ENCODE data around the gene NLRP5. TPM values are rescaled to one million over a fixed set of nuclear protein-coding genes. Genes with fewer than 3 reads are reported as not detected.

NLRP5 gene
- total and polyA plus RNA-seq, 2 of the 4 experiments (the other 2 are of a cell fraction), result not detected

GRCh38 chr19:55993492-55993891 lies 6.9 kb downstream of the NLRP5 start:
- WGBS, 2 experiments (ENCODE audit: extremely low coverage in 2 of 2, insufficient read length in 1 of 2), result no CpG with 5 or more reads among the region's 1 CpG
- no peak overlapping the region for H3K4me3 ChIP-seq (ENCODE audit: insufficient read depth, low read depth, low read length)
- no peak overlapping the region for H3K27ac ChIP-seq (ENCODE audit: insufficient read depth, low read length)
- H3K9me3 ChIP-seq (ENCODE audit: control insufficient read depth, insufficient read depth, low read length), result peaks cover 4% of the 10 kb centered on the region
- CTCF ChIA-PET, result no interaction called here
- H3K36me3 ChIP-seq (ENCODE audit: control insufficient read depth, insufficient read depth, low read length), result no peaks in the 10 kb centered on the region
- no peak for DNase-seq
- intact Hi-C loops (cut with micrococcal nuclease), result no loop called here
- no peaks in the 10 kb centered on the region for H3K9me1 ChIP-seq (ENCODE audit: insufficient read depth, low read length)
- no peak overlapping the region for H2AK9ac ChIP-seq (replicated peaks; ENCODE audit: low read depth, low read length, poor library complexity)
- H3K56ac ChIP-seq (ENCODE audit: extremely low read depth, insufficient read depth, low read length), result no peak overlapping the region
- H2BK5ac ChIP-seq (ENCODE audit: low read depth, low read length, poor library complexity, severe bottlenecking), result no peak overlapping the region
- H4K5ac ChIP-seq (ENCODE audit: low read depth, low read length), result no peak overlapping the region
- no peak for TF ChIP-seq RCOR1 (IDR thresholded peaks at IDR 0.05; ENCODE audit: insufficient replicate concordance, low read length)
- no peak for TF ChIP-seq MXI1 (IDR thresholded peaks at IDR 0.05; ENCODE audit: borderline replicate concordance, low read depth, low read length)
- TF ChIP-seq, protein P1, sequence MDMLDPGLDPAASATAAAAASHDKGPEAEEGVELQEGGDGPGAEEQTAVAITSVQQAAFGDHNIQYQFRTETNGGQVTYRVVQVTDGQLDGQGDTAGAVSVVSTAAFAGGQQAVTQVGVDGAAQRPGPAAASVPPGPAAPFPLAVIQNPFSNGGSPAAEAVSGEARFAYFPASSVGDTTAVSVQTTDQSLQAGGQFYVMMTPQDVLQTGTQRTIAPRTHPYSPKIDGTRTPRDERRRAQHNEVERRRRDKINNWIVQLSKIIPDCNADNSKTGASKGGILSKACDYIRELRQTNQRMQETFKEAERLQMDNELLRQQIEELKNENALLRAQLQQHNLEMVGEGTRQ (IDR thresholded peaks at IDR 0.05; ENCODE audit: low read depth, low read length), result no peak
- no peak for TF ChIP-seq MAZ (IDR thresholded peaks at IDR 0.05; ENCODE audit: borderline replicate concordance, low read depth, low read length)
- no peak for TF ChIP-seq POLR2A (IDR thresholded peaks at IDR 0.05; ENCODE audit: low read depth, low read length)
- no peak for TF ChIP-seq BHLHE40 (IDR thresholded peaks at IDR 0.05; ENCODE audit: low read depth, low read length)
- TF ChIP-seq ELK1 (IDR thresholded peaks at IDR 0.05; ENCODE audit: borderline replicate concordance, low read depth, low read length), result no peak
- TF ChIP-seq RAD21 (IDR thresholded peaks at IDR 0.05; ENCODE audit: low read length), result no peak
- TF ChIP-seq MAFK (IDR thresholded peaks at IDR 0.05; ENCODE audit: low read depth, low read length), result no peak
- no peak for TF ChIP-seq CTCF (conservative IDR thresholded peaks at IDR 0.05; ENCODE audit: low read depth, low read length)
- TF ChIP-seq RFX5 (IDR thresholded peaks at IDR 0.05; ENCODE audit: low read depth, low read length), result no peak
- no peak for TF ChIP-seq CHD1 (IDR thresholded peaks at IDR 0.05; ENCODE audit: low read depth, low read length)
- TF ChIP-seq CEBPB (IDR thresholded peaks at IDR 0.05; ENCODE audit: low read depth, low read length), result no peak
- no peak for TF ChIP-seq NFE2L2 (IDR thresholded peaks at IDR 0.05; ENCODE audit: low read depth, low read length)
- no peak for TF ChIP-seq FOS (IDR thresholded peaks at IDR 0.05; ENCODE audit: low read depth, low read length)
- no peak for TF ChIP-seq SMC3 (IDR thresholded peaks at IDR 0.05; ENCODE audit: low read depth, low read length)
- no peak overlapping the region for H4K8ac ChIP-seq (ENCODE audit: low read depth in 2 of 2, low read length in 2 of 2)
- H3K23ac ChIP-seq (ENCODE audit: low read depth, low read length), result no peak overlapping the region
- H4K20me1 ChIP-seq (ENCODE audit: insufficient read depth, low read length), result no peaks in the 10 kb centered on the region
- H3K27me3 ChIP-seq (ENCODE audit: control insufficient read depth, insufficient read depth, low read length), result no peaks in the 10 kb centered on the region
- H2BK20ac ChIP-seq (ENCODE audit: low read depth, low read length), result no peak overlapping the region
- no TSS peak for BruUV-seq (replicated peaks)
- H3K4ac ChIP-seq (ENCODE audit: low read depth, low read length), result no peak overlapping the region
- no peak overlapping the region for H3K9ac ChIP-seq (ENCODE audit: low read depth, low read length)
- dilution Hi-C loops (cut with HindIII; ENCODE audit: low sequenced_read_pairs, unreplicated experiment), result no loop called here
- H3K4me2 ChIP-seq (ENCODE audit: low read depth, low read length), result no peak overlapping the region
- no peak overlapping the region for H3K14ac ChIP-seq (replicated peaks; ENCODE audit: low read depth, low read length)
- H3K79me1 ChIP-seq (ENCODE audit: low read depth in 1 of 2, low read length in 2 of 2), result no peaks in the 10 kb centered on the region
- in situ Hi-C loops (cut with MboI; ENCODE audit: low sequenced_read_pairs), result no loop called here
- no peak overlapping the region for H3K18ac ChIP-seq (ENCODE audit: low read depth, low read length)
- H2BK120ac ChIP-seq (ENCODE audit: low read depth, low read length), result no peak overlapping the region
- POLR2A ChIA-PET (ENCODE audit: unreplicated experiment), result no interaction called here
- H2BK15ac ChIP-seq (ENCODE audit: low read depth, low read length), result no peak overlapping the region
- no peak overlapping the region for H2AK5ac ChIP-seq (ENCODE audit: low read depth, low read length)
- ATAC-seq (ENCODE audit: low read depth), result no peak
- H3K4me1 ChIP-seq (ENCODE audit: control insufficient read depth, insufficient read depth, low read length), result no peaks in the 10 kb centered on the region
- no peak overlapping the region for H2AFZ ChIP-seq (replicated peaks; ENCODE audit: low read length, poor library complexity)
- H4K91ac ChIP-seq (ENCODE audit: insufficient read depth, low read depth, low read length), result no peak overlapping the region
